GM12878 (cell line): ENCODE measurements around the gene MFGE8. TPM values are rescaled to one million over a fixed set of nuclear protein-coding genes. Genes with fewer than 3 reads are reported as not detected.

Experiments used
- ATAC-seq: fragments of 200-7000 bp; cut with Tn5 transposase; 3 replicates; pipeline ENCODE4 v1.9.1; 2020; ENCODE audit warnings: mild to moderate bottlenecking, moderate library complexity
- BruUV-seq: library from RNA; stranded (reverse); fragments of 400-500 nt; replicated peaks from 2 replicates; lab custom pipeline; 2021; lab: Mats Ljungman, UMichigan
- CTCF ChIA-PET: fragments of 300-600 bp; sonication (Branson Sonifier 250); formaldehyde crosslinking; extraction: SDS; loops from one replicate; lab custom pipeline; 2021; ENCODE audit warnings: inconsistent platforms; lab: Yijun Ruan, JAX
- POLR2A ChIA-PET: fragments of 350-600 bp; formaldehyde crosslinking; extraction: SDS; loops from one replicate; lab custom pipeline; 2021; ENCODE audit warnings: inconsistent platforms; lab: Charles Lee
- RAD21 ChIA-PET: fragments of 300-600 bp; sonication (Branson Sonifier 250); formaldehyde crosslinking; loops from one replicate; lab custom pipeline; 2023; ENCODE audit warnings: antibody characterized with exemption; ENCODE audit not compliant: unreplicated experiment; lab: Charles Lee
- SMC1A ChIA-PET: fragments of 300-600 bp; sonication (Branson Sonifier 250); formaldehyde crosslinking; loops from one replicate; lab custom pipeline; 2023; ENCODE audit not compliant: unreplicated experiment, uncharacterized antibody; lab: Charles Lee
- DNase-seq: peaks from one replicate; pipeline ENCODE4 v3.0.0-alpha.2; 2011; ENCODE audit warnings: low read depth, low spot score
- FAIRE-seq: peaks from 3 replicates; lab custom pipeline; 2011; peaks lifted over from hg19 to GRCh38; lab: Jason Lieb, UNC
- H2AFZ ChIP-seq: 2 replicates; pipeline ENCODE4 v1.6.0; 2011; ENCODE audit warnings: low read depth, low read length, control low read depth; ENCODE audit not compliant: control insufficient read depth
- H3K27ac ChIP-seq: 2 replicates; pipeline ENCODE4 v1.5.1; 2011; ENCODE audit warnings: control low read depth; ENCODE audit not compliant: control insufficient read depth, insufficient read depth
- H3K27me3 ChIP-seq, 2 experiments: replicated peaks in 1 of 2; 2 replicates each; pipeline versions ENCODE4 v1.6.0 to v1.6.1; 2011; ENCODE audit warnings: low read length in 1 of 2; ENCODE audit not compliant: control insufficient read depth in 2 of 2, insufficient read depth in 2 of 2
- H3K36me3 ChIP-seq, 2 experiments: 2 replicates each; pipeline ENCODE4 v1.5.1; 2011; ENCODE audit warnings: low read length in 1 of 2; ENCODE audit not compliant: control insufficient read depth in 2 of 2, insufficient read depth in 2 of 2
- H3K4me1 ChIP-seq: 2 replicates; pipeline ENCODE4 v1.6.1; 2011; ENCODE audit warnings: mild to moderate bottlenecking, low read length, moderate library complexity, mixed read lengths; ENCODE audit not compliant: control insufficient read depth, insufficient read depth
- H3K4me2 ChIP-seq: 2 replicates; pipeline ENCODE4 v1.6.0; 2011; ENCODE audit warnings: control low read depth; ENCODE audit not compliant: control insufficient read depth, insufficient read depth
- H3K4me3 ChIP-seq: fragments of 200-600 bp; sonication (generic); 2 replicates; pipeline ENCODE4 v1.5.1; 2016
- H3K79me2 ChIP-seq: 2 replicates; pipeline ENCODE4 v1.6.0; 2011; ENCODE audit warnings: low read length; ENCODE audit not compliant: control insufficient read depth, insufficient read depth
- H3K9ac ChIP-seq: 2 replicates; pipeline ENCODE4 v1.8.0; 2011; ENCODE audit warnings: low read length, control low read depth, mixed read lengths; ENCODE audit not compliant: control insufficient read depth, insufficient read depth
- H3K9me3 ChIP-seq: replicated peaks from 3 replicates; pipeline ENCODE4 v1.5.1; 2011; ENCODE audit warnings: mild to moderate bottlenecking, low read length; ENCODE audit not compliant: control insufficient read depth, insufficient read depth
- H4K20me1 ChIP-seq: 2 replicates; pipeline ENCODE4 v1.6.0; 2011; ENCODE audit not compliant: control insufficient read depth, insufficient read depth
- CBX5 ChIP-seq: sonication (generic); IDR thresholded peaks from 2 replicates; pipeline ENCODE4 v1.6.1; 2016; ENCODE audit warnings: low read depth, moderate library complexity, mild to moderate bottlenecking, inconsistent platforms
- CHD4 ChIP-seq: fragments of 200-600 bp; sonication (generic); IDR thresholded peaks from 2 replicates; pipeline ENCODE4 v1.6.1; 2016; ENCODE audit warnings: mild to moderate bottlenecking
- NFYB ChIP-seq: IDR thresholded peaks from 2 replicates; pipeline ENCODE4 v1.6.1; 2011; ENCODE audit warnings: low read depth, mild to moderate bottlenecking, low read length, improper control_type of control experiment, moderate library complexity; ENCODE audit not compliant: insufficient read depth
- NR2F1 ChIP-seq: fragments of 450-650 bp; conservative IDR thresholded peaks from 2 replicates; pipeline ENCODE4 v1.6.1; 2017; ENCODE audit warnings: mild to moderate bottlenecking
- ZNF274 ChIP-seq: IDR thresholded peaks from one replicate; pipeline ENCODE4 v1.8.0; 2011; ENCODE audit not compliant: insufficient read length, insufficient read depth
- WGBS: methylation state at CpG from one replicate; pipeline ENCODE4 v1.1.6; 2016; ENCODE audit warnings: low lambda C conversion rate; ENCODE audit not compliant: insufficient replicate concordance, insufficient coverage; ENCODE audit errors: missing lambda C conversion rate; 5-methylcytosine and 5-hydroxymethylcytosine counted together
- in situ Hi-C: fragments of 300-500 bp; cut with MboI; formaldehyde crosslinking; loops from 9 replicates; pipeline ENCODE4 v1.14.3; 2018; ENCODE audit warnings: mixed read lengths
- intact Hi-C: fragments of 100-400 bp; cut with micrococcal nuclease; formaldehyde crosslinking; loops from one replicate; pipeline ENCODE4 v1.14.2; 2022; ENCODE audit not compliant: unreplicated experiment
- polyA plus RNA-seq, 11 experiments: library from polyadenylated mRNA; depleted of rRNA in 4 of 11; unstranded in 6 of 11; stranded (reverse) in 5 of 11; fragments of >200 nt; fragmentation: Nextera tagmentation in 4 of 11; fragmentation: Illumina TruSeq in 1 of 11; extraction: Ambion mirVana in 4 of 11; extraction: Trizol in 1 of 11; gene quantifications; 1 replicate in 1 of 11; 2 replicates in 10 of 11; pipeline versions ENCODE4 v1.2.1 to v1.2.3, GENCODE V29; 2011 to 2016; ENCODE audit warnings: inconsistent platforms in 2 of 11, missing spikeins in 2 of 11, low read depth in 1 of 11
- total RNA-seq, 4 experiments: library from RNA; depleted of rRNA in 3 of 4; stranded (reverse); fragments of >200 nt in 3 of 4; fragmentation: Illumina TruSeq in 1 of 4; extraction: Trizol in 1 of 4; gene quantifications; 2 replicates each; pipeline versions ENCODE4 v1.2.1 to v1.2.3, GENCODE V29; 2013 to 2021
- TF ChIP-seq, protein P1 (sequence below): IDR thresholded peaks from 2 replicates; pipeline ENCODE4 v1.6.1; 2012; ENCODE audit warnings: low read depth, low read length, improper control_type of control experiment

MFGE8 gene
- total and polyA plus RNA-seq, 10 of the 15 experiments (the other 5 are each of a cell fraction or from before 2014, with no cell fraction given), result 0.81 to 5.9 (median 1.0) TPM; not detected in 2

DNA sequence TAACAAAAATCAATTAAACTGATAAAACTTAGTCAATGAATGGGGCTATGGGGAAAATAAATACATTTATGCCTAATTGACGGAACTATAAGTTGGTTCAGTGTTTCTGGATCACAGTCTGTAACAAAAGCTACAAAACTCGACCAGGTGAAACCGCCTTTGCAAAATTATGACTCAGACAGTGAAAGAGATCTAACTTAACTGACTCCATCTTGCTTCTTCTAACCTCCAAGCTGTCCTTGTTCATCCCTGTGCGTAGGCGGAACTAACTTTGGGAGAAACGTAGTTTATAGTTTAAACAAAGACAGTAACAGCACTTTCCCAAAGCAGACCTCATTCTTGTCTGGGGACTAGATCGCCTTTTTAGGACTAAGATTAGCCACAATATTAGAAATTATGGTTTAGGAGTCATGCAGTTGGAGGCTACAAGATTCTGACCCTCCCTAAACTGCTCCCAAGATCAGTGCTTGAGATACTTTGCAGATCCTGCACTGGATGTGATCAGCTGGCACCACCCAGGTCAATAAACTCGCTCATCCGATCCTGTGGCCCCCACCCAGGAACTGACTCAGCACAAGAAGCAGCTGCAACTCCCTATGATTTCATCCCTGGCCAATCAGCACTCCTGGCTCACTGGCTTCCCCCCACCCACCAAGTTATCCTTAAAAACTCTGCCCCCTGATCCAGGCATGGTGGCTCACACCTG lies 7.2 kb upstream of the MFGE8 start:
- TF ChIP-seq, protein P1, sequence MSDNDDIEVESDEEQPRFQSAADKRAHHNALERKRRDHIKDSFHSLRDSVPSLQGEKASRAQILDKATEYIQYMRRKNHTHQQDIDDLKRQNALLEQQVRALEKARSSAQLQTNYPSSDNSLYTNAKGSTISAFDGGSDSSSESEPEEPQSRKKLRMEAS, result no peak
- TF ChIP-seq CHD4, result no peak
- TF ChIP-seq NFYB, result 0 out of 2 replicates have a peak, but pooled peaks have one; percentile 14
- no peak for TF ChIP-seq NR2F1
- no peak for TF ChIP-seq CBX5
- TF ChIP-seq ZNF274, result no peak
- FAIRE-seq (no peak), DNase-seq (no peak), ATAC-seq (peak; percentile 35)
- H3K4me3 ChIP-seq, result no peak overlapping the region
- no TSS peak for BruUV-seq
- H3K9ac ChIP-seq, result no peak overlapping the region
- no peak overlapping the region for H3K4me2 ChIP-seq
- ChIA-PET POLR2A (interaction anchor here (0.6 to 1.0 kb wide), 3 partner anchors 17 to 929 kb away, joined by 3 to 9 read pairs (median 8); no protein-coding TSS in a partner anchor), CTCF (interaction anchor here (0.7 to 4.1 kb wide), 5 partner anchors 16 to 261 kb away, joined by 3 to 27 read pairs (median 4); partner anchors contain the start of gene HAPLN3), SMC1A (interaction anchor here (1.0 kb wide), 2 partner anchors 16 to 62 kb away, joined by 3 to 4 read pairs; no protein-coding TSS in a partner anchor), RAD21 (interaction anchor here (0.7 to 1.6 kb wide), 3 partner anchors 9 to 62 kb away, joined by 3 to 6 read pairs (median 3); no protein-coding TSS in a partner anchor)
- intact Hi-C loops, result no loop called here
- WGBS, result 22% methylated on average over 9 of the region's 9 CpGs
- in situ Hi-C loops, result no loop called here
- no peaks in the 10 kb centered on the region for H3K9me3 ChIP-seq
- H4K20me1 ChIP-seq, result no peaks in the 10 kb centered on the region
- no peak overlapping the region for H2AFZ ChIP-seq
- no peaks in the 10 kb centered on the region for H3K36me3 ChIP-seq
- no peak overlapping the region for H3K27ac ChIP-seq
- peaks cover 8% of the 10 kb centered on the region for H3K4me1 ChIP-seq
- H3K27me3 ChIP-seq, result peaks cover 0 to 2% of the 10 kb centered on the region in 2 experiments; a peak in 2 of 4 replicates
- no peaks in the 10 kb centered on the region for H3K79me2 ChIP-seq
